PFSK-1 (cell line): Measurements from ENCODE around the gene PPP1R1B.

Experiments
- POLR2AphosphoS5 ChIP-seq: IDR thresholded peaks from 2 replicates; pipeline ENCODE4 v1.6.1; 2012; ENCODE audit warnings: low read depth, mild to moderate bottlenecking, control low read depth, low read length, moderate library complexity
- TAF1 ChIP-seq: IDR thresholded peaks from 2 replicates; pipeline ENCODE4 v1.6.1; 2012; ENCODE audit warnings: low read length, control low read depth, borderline replicate concordance; ENCODE audit not compliant: insufficient read depth

- TF ChIP-seq POLR2AphosphoS5 = no peak
- no peak for TF ChIP-seq TAF1
Measured at GRCh38 chr17:39578272-39578671, 48.5 kb upstream of the PPP1R1B start.
